ENCODE results near the gene ENOPH1. TPM values are rescaled to one million over a fixed set of nuclear protein-coding genes. Genes with fewer than 3 reads are reported as not detected.

The ENOPH1 gene
- total RNA-seq, 1 donor from 2014 or later: 29.7 TPM

DNA sequence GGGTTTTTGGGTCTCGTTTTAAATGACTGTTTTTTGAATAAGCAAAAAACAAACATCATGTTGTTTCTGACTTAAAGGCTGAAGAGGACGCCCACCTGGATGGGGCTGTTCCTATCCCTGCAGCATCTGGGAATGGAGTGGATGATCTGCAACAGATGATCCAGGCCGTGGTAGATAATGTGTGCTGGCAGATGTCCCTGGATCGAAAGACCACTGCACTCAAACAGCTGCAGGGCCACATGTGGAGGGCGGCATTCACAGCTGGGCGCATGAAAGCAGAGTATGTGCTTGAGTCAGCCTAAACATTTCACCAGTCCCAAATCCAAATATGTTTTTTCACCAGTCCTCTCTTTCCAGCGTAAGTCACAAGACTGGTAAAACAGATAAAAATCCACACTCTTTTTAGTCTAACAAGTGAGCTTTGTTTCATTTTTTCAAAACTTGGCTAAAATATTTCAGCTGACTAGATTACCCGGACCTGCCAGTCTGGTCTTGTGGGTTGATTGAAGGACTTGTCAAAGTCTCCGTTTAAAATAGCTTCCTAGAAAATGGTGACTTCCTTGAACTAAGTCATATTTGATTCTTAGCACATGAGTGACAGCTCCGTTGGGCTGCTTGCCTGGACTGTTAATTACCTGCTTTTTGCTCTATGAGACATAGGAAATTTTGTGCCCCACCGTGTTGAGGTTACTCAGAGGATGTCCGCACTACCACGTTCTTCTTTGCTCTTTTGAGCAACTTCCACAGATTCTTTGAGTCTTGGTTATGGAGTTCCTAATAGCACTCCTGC lies 20.8 kb downstream of the ENOPH1 start:
- DNase-seq (no peak), ATAC-seq (no peak)
- no peak overlapping the region for H3K4me3 ChIP-seq
- intact Hi-C loops (cut with DNase I): no loop called here
- H3K36me3 ChIP-seq: peaks cover 66% of the 10 kb centered on the region
- H3K27ac ChIP-seq: no peak overlapping the region
- H3K4me1 ChIP-seq: no peaks in the 10 kb centered on the region
- TF ChIP-seq, protein P1, sequence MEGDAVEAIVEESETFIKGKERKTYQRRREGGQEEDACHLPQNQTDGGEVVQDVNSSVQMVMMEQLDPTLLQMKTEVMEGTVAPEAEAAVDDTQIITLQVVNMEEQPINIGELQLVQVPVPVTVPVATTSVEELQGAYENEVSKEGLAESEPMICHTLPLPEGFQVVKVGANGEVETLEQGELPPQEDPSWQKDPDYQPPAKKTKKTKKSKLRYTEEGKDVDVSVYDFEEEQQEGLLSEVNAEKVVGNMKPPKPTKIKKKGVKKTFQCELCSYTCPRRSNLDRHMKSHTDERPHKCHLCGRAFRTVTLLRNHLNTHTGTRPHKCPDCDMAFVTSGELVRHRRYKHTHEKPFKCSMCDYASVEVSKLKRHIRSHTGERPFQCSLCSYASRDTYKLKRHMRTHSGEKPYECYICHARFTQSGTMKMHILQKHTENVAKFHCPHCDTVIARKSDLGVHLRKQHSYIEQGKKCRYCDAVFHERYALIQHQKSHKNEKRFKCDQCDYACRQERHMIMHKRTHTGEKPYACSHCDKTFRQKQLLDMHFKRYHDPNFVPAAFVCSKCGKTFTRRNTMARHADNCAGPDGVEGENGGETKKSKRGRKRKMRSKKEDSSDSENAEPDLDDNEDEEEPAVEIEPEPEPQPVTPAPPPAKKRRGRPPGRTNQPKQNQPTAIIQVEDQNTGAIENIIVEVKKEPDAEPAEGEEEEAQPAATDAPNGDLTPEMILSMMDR (IDR thresholded peaks at IDR 0.05): no peak
- H3K27me3 ChIP-seq: no peaks in the 10 kb centered on the region
- no peaks in the 10 kb centered on the region for H3K9me3 ChIP-seq

DNA sequence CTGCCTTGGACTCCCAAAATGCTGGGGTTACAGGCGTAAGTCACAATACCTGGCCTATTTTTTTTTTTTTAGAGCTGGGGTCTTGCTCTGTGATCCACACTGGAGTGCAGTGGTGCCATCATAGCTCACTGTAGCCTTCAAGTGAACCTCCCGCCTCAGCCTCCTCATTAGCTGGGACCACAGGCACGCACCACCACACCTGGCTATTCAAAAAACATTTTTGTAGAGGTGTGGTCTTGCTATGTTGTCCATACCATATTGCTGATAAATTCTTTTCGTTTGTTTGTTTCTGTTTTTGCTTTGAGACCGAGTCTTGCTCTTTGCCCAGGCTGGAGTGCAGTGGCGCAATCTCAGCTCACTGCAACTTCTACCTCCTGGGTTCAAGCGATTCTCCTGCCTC lies 21.6 kb downstream of the ENOPH1 start:
- intact Hi-C loops (cut with DNase I): no loop called here
- no peaks in the 10 kb centered on the region for H3K9me3 ChIP-seq
- H3K4me3 ChIP-seq: no peak overlapping the region
- no peak overlapping the region for H3K27ac ChIP-seq
- ATAC-seq (no peak), DNase-seq (no peak)
- H3K27me3 ChIP-seq: no peaks in the 10 kb centered on the region
- peaks cover 74% of the 10 kb centered on the region for H3K36me3 ChIP-seq
- no peaks in the 10 kb centered on the region for H3K4me1 ChIP-seq
- TF ChIP-seq, protein P1 (IDR thresholded peaks at IDR 0.05): no peak

DNA sequence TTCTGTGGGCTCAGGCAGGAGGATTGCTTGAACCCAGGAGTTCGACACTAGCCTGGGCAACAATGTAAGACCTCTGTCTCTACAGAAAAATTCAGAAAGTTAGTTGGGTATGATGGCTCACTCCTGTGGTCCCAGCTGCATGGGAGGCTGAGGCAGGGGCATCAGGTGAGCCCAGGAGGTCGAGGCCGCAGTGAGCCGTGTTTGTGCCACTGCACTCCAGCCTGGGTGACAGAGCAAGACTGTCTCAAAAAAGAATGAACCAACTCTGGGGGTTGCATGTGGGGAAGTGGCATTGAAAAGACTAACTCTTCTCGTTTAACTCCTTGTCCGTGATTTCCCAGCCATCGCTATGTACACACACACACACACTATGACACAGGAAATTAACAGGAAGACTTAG lies 26.9 kb downstream of the ENOPH1 start:
- TF ChIP-seq, protein P1 (IDR thresholded peaks at IDR 0.05): no peak
- H3K4me3 ChIP-seq: no peak overlapping the region
- H3K4me1 ChIP-seq: no peaks in the 10 kb centered on the region
- no peaks in the 10 kb centered on the region for H3K27me3 ChIP-seq
- intact Hi-C loops (cut with DNase I): no loop called here
- DNase-seq: no peak
- H3K9me3 ChIP-seq: no peaks in the 10 kb centered on the region
- no peak for ATAC-seq
- H3K27ac ChIP-seq: no peak overlapping the region
- H3K36me3 ChIP-seq: peaks cover 80% of the 10 kb centered on the region

DNA sequence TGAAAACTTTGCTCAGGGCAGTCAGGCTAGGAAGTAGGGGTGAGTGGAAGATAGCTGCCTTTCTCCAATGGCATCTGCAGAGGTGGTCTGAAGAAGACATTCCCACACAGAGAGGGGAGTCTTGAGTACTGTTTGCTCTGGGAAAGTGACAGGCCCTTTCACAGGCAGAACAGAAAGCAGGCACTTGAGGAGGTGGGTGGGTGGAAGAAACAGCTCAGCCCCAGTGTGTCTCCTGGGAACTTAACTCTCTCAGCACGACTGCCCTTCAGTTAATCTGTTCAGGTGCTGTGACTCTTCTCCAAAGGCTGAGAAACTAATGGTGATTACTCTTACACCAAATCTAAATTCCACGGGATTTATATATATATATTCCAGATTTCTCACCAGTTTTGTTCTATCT lies 28.3 kb downstream of the ENOPH1 start:
- no peak for DNase-seq
- intact Hi-C loops (cut with DNase I): no loop called here
- Histone ChIP-seq H3K9me3 (no peaks in the 10 kb centered on the region), H3K4me3 (no peak overlapping the region), H3K27ac (no peak overlapping the region), H3K36me3 (peaks cover 67% of the 10 kb centered on the region), H3K4me1 (peaks cover 7% of the 10 kb centered on the region), H3K27me3 (no peaks in the 10 kb centered on the region)
- TF ChIP-seq, protein P1 (IDR thresholded peaks at IDR 0.05): no peak
- no peak for ATAC-seq

DNA sequence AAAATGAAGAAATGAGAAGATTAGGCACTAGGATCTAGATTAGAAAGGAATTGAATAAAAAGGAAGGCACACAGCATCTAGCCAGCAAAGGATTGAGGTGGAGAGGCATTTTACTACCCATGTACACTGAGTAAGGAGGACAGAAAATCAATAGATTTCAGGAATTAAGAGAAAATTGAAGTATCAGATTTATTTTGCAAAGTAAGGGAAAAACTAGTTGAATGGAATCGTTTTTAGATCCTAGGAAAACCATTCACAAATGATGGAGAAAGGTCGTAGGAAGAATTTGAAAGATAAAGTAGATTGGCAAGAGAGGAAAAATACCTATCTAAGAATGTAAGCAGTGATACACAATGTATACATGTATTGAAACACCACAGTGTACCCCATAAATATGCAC lies 31.3 kb downstream of the ENOPH1 start:
- TF ChIP-seq, protein P1 (IDR thresholded peaks at IDR 0.05): no peak
- no peak overlapping the region for H3K4me3 ChIP-seq
- intact Hi-C loops (cut with DNase I): no loop called here

More for the DNA sequence above, 31.3 kb downstream of the ENOPH1 start:
- no peaks in the 10 kb centered on the region for H3K27me3 ChIP-seq
- DNase-seq (no peak), ATAC-seq (no peak)
- no peaks in the 10 kb centered on the region for H3K9me3 ChIP-seq
- no peak overlapping the region for H3K27ac ChIP-seq
- H3K4me1 ChIP-seq: peaks cover 7% of the 10 kb centered on the region
- peaks cover 39% of the 10 kb centered on the region for H3K36me3 ChIP-seq
